ENCODE measurements around the gene CHD2.
"Not testable (repeated sequence)": the region's sequence is repeated elsewhere in the genome, so short reads cannot be mapped to it uniquely, and the experiment has no call there.

DNA sequence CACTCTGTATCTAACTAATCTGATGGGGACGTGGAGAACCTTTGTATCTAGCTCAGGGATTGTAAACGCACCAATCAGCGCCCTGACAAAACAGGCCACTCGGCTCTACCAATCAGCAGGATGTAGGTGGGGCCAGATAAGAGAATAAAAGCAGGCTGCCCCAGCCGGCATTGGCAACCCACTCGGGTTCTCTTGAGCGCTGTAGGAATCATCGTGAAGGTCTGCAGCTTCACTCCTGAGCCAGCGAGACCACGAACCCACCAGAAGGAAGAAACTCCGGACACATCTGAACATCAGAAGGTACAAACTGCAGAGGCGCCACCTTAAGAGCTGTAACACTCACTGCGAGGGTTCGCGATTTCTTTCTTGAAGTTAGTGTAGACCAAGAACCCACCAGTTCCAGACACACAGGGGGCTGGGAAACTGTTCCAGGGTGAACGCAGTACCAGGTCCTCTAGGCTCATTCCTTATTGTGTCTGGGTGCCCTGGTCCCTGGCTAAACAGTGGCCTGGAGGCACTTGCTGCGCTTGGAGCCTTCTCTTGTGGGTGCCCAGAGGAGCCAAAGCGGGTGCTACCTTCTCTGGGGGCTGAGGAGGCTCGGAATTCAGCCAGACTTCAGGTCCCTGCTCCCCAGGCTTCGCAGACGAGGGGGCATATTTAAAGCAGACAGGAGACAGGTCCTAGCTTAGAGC, 132.5 kb downstream of the CHD2 start:
- TF ChIP-seq, protein P1, sequence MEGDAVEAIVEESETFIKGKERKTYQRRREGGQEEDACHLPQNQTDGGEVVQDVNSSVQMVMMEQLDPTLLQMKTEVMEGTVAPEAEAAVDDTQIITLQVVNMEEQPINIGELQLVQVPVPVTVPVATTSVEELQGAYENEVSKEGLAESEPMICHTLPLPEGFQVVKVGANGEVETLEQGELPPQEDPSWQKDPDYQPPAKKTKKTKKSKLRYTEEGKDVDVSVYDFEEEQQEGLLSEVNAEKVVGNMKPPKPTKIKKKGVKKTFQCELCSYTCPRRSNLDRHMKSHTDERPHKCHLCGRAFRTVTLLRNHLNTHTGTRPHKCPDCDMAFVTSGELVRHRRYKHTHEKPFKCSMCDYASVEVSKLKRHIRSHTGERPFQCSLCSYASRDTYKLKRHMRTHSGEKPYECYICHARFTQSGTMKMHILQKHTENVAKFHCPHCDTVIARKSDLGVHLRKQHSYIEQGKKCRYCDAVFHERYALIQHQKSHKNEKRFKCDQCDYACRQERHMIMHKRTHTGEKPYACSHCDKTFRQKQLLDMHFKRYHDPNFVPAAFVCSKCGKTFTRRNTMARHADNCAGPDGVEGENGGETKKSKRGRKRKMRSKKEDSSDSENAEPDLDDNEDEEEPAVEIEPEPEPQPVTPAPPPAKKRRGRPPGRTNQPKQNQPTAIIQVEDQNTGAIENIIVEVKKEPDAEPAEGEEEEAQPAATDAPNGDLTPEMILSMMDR (IDR thresholded peaks at IDR 0.05), result not testable (repeated sequence)
- TF ChIP-seq POLR2A (IDR thresholded peaks at IDR 0.05), result not testable (repeated sequence)
